ENCODE data around the gene CCND1.

DNA sequence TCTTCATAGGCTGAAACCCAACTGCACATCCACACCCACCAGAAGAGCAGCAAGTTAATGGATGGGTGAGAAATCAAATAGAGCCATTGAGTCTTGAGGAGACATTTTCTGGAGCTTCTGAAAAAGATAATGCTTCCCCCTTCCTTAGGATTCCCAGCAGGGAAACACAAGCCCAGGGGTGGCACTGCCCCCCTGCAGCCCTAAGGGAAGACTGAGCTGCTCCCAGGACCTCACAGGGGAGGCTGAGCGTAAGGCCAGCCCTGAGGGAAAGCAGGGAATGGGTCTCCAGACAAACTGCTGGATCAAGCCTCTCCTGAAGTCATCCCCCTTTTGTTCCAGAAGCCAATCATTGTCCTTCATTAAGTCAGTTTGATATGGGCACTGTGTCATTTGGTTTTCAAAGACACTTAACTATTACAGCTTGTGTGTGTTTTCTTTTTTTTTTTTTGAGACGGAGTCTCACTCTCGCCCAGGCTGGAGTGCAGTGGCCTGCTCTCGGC lies 19.1 kb downstream of the CCND1 start:
- TF ChIP-seq CEBPB (IDR thresholded peaks at IDR 0.05) (no peak), TCF12 (IDR thresholded peaks at IDR 0.05; ENCODE audit: low read depth) (no peak), TEAD4 (IDR thresholded peaks at IDR 0.05) (no peak), EP300 (IDR thresholded peaks at IDR 0.05; ENCODE audit: borderline replicate concordance) (no peak), YY1 (IDR thresholded peaks at IDR 0.05; ENCODE audit: low read depth) (no peak)
- TF ChIP-seq, protein P1, sequence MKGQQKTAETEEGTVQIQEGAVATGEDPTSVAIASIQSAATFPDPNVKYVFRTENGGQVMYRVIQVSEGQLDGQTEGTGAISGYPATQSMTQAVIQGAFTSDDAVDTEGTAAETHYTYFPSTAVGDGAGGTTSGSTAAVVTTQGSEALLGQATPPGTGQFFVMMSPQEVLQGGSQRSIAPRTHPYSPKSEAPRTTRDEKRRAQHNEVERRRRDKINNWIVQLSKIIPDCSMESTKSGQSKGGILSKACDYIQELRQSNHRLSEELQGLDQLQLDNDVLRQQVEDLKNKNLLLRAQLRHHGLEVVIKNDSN (IDR thresholded peaks at IDR 0.05): no peak
- TF ChIP-seq, protein P2, sequence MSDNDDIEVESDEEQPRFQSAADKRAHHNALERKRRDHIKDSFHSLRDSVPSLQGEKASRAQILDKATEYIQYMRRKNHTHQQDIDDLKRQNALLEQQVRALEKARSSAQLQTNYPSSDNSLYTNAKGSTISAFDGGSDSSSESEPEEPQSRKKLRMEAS (IDR thresholded peaks at IDR 0.05): no peak

All from Ishikawa (cell line).